HEK293 (cell line): ENCODE data around the gene C16orf74.

Source experiments
- CTCF ChIA-PET: fragments of 350-600 bp; formaldehyde crosslinking; extraction: SDS; loops from one replicate; lab custom pipeline; 2021; ENCODE audit warnings: antibody characterized with exemption; lab: Yijun Ruan, JAX
- POLR2A ChIA-PET: fragments of 300-600 bp; formaldehyde crosslinking; extraction: SDS; loops from one replicate; lab custom pipeline; 2020; ENCODE audit warnings: antibody characterized with exemption, inconsistent platforms; lab: Yijun Ruan, JAX
- H3K27ac ChIP-seq: fragments of 200-500 bp; sonication (Bioruptor generic); 2 replicates; pipeline ENCODE4 v1.5.1; 2014; ENCODE audit warnings: low read depth, low read length, control low read depth, inconsistent platforms; ENCODE audit errors: extremely low read depth
- H3K36me3 ChIP-seq, 2 experiments: fragments of 200-500 bp in 1 of 2; sonication (Bioruptor generic) in 1 of 2; 1 replicate in 1 of 2; 2 replicates in 1 of 2; pipeline ENCODE4 v1.5.1; 2014 to 2017; ENCODE audit warnings: inconsistent platforms in 2 of 2, low read length in 2 of 2; ENCODE audit not compliant: control insufficient read depth in 2 of 2, insufficient read depth in 1 of 2
- H3K4me1 ChIP-seq: fragments of 200-500 bp; sonication (Bioruptor generic); 2 replicates; pipeline ENCODE4 v1.5.1; 2014; ENCODE audit warnings: mild to moderate bottlenecking, low read length, inconsistent platforms; ENCODE audit not compliant: control insufficient read depth, insufficient read depth
- H3K4me3 ChIP-seq: 2 replicates; pipeline ENCODE4 v1.5.1; 2011; ENCODE audit warnings: low read depth, mild to moderate bottlenecking, control low read depth, low read length, moderate library complexity
- H3K9me3 ChIP-seq: fragments of 200-500 bp; sonication (Bioruptor generic); 2 replicates; pipeline ENCODE4 v1.5.1; 2014; ENCODE audit warnings: low read depth, low read length, inconsistent platforms; ENCODE audit not compliant: control insufficient read depth, insufficient read depth
- EGR2 ChIP-seq: fragments of 450-650 bp; formaldehyde crosslinking; IDR thresholded peaks from 2 replicates; pipeline ENCODE4 v1.5.1; 2016; ENCODE audit warnings: low read depth, missing biosample characterization, missing genetic modification characterization
- KLF8 ChIP-seq: fragments of 450-650 bp; formaldehyde crosslinking; IDR thresholded peaks from 2 replicates; pipeline ENCODE4 v1.5.1; 2016; ENCODE audit warnings: missing biosample characterization, missing genetic modification characterization
- OSR2 ChIP-seq: fragments of 450-650 bp; formaldehyde crosslinking; IDR thresholded peaks from 2 replicates; pipeline ENCODE4 v1.5.1; 2016; ENCODE audit warnings: missing biosample characterization, missing genetic modification characterization
- PRDM1 ChIP-seq: fragments of 450-650 bp; formaldehyde crosslinking; IDR thresholded peaks from 2 replicates; pipeline ENCODE4; 2016; ENCODE audit warnings: missing biosample characterization, missing genetic modification characterization
- SP2 ChIP-seq: fragments of 450-650 bp; formaldehyde crosslinking; IDR thresholded peaks from 2 replicates; pipeline ENCODE4 v1.5.1; 2016; ENCODE audit warnings: missing biosample characterization, missing genetic modification characterization
- SP3 ChIP-seq: fragments of 450-650 bp; formaldehyde crosslinking; IDR thresholded peaks from 2 replicates; pipeline ENCODE4 v1.5.1; 2016; ENCODE audit warnings: missing biosample characterization, missing genetic modification characterization
- SP7 ChIP-seq: fragments of 450-650 bp; formaldehyde crosslinking; IDR thresholded peaks from 2 replicates; pipeline ENCODE4 v1.5.1; 2016; ENCODE audit warnings: missing biosample characterization, missing genetic modification characterization
- WT1 ChIP-seq: fragments of 450-650 bp; formaldehyde crosslinking; IDR thresholded peaks from 2 replicates; pipeline ENCODE4 v1.5.1; 2016; ENCODE audit warnings: missing biosample characterization, missing genetic modification characterization
- ZBTB17 ChIP-seq: fragments of 450-650 bp; formaldehyde crosslinking; IDR thresholded peaks from 2 replicates; pipeline ENCODE4 v1.5.1; 2016; ENCODE audit warnings: missing biosample characterization, missing genetic modification characterization
- ZFHX2 ChIP-seq: fragments of 450-650 bp; formaldehyde crosslinking; conservative IDR thresholded peaks from 2 replicates; pipeline ENCODE4 v1.5.1; 2016; ENCODE audit warnings: missing biosample characterization, missing genetic modification characterization
- ZNF132 ChIP-seq: fragments of 450-650 bp; formaldehyde crosslinking; IDR thresholded peaks from 2 replicates; pipeline ENCODE4 v1.5.1; 2017; ENCODE audit warnings: missing biosample characterization, missing genetic modification characterization, borderline replicate concordance
- ZNF248 ChIP-seq: fragments of 450-650 bp; formaldehyde crosslinking; IDR thresholded peaks from 2 replicates; pipeline ENCODE4 v1.5.1; 2017; ENCODE audit warnings: missing biosample characterization, missing genetic modification characterization
- ZNF266 ChIP-seq: fragments of 450-650 bp; formaldehyde crosslinking; IDR thresholded peaks from 2 replicates; pipeline ENCODE4 v1.5.1; 2016; ENCODE audit warnings: missing biosample characterization, missing genetic modification characterization, low read depth
- ZNF366 ChIP-seq: fragments of 450-650 bp; formaldehyde crosslinking; conservative IDR thresholded peaks from 2 replicates; pipeline ENCODE4 v1.5.1; 2016; ENCODE audit warnings: missing biosample characterization, missing genetic modification characterization
- ZNF398 ChIP-seq: fragments of 450-650 bp; formaldehyde crosslinking; IDR thresholded peaks from 2 replicates; pipeline ENCODE4 v1.5.1; 2017; ENCODE audit warnings: missing biosample characterization, missing genetic modification characterization
- ZNF521 ChIP-seq: fragments of 450-650 bp; formaldehyde crosslinking; IDR thresholded peaks from 2 replicates; pipeline ENCODE4 v1.5.1; 2017; ENCODE audit warnings: missing biosample characterization, mild to moderate bottlenecking, missing genetic modification characterization
- ZNF530 ChIP-seq: fragments of 450-650 bp; formaldehyde crosslinking; IDR thresholded peaks from 2 replicates; pipeline ENCODE4 v1.5.1; 2016; ENCODE audit warnings: low read depth, missing biosample characterization, missing genetic modification characterization
- ZNF585B ChIP-seq: fragments of 450-650 bp; formaldehyde crosslinking; IDR thresholded peaks from 2 replicates; pipeline ENCODE4 v1.5.1; 2016; ENCODE audit warnings: missing biosample characterization, missing genetic modification characterization
- ZNF623 ChIP-seq: fragments of 450-650 bp; formaldehyde crosslinking; IDR thresholded peaks from 2 replicates; pipeline ENCODE4 v1.5.1; 2016; ENCODE audit warnings: missing biosample characterization, missing genetic modification characterization
- ZNF791 ChIP-seq: fragments of 450-650 bp; formaldehyde crosslinking; IDR thresholded peaks from 2 replicates; pipeline ENCODE4 v1.5.1; 2016; ENCODE audit warnings: missing biosample characterization, missing genetic modification characterization
- ZNF843 ChIP-seq: fragments of 450-650 bp; formaldehyde crosslinking; IDR thresholded peaks from 2 replicates; pipeline ENCODE4 v1.5.1; 2016; ENCODE audit warnings: missing biosample characterization, missing genetic modification characterization
- TF ChIP-seq, protein P1 (sequence below): fragments of 450-650 bp; formaldehyde crosslinking; IDR thresholded peaks from 2 replicates; pipeline ENCODE4 v1.5.1; 2016; ENCODE audit warnings: missing biosample characterization, missing genetic modification characterization
- TF ChIP-seq, protein P2 (sequence below): fragments of 450-650 bp; formaldehyde crosslinking; IDR thresholded peaks from 2 replicates; pipeline ENCODE4 v1.5.1; 2016; ENCODE audit warnings: missing biosample characterization, missing genetic modification characterization
- TF ChIP-seq, protein P3 (sequence below): fragments of 450-650 bp; IDR thresholded peaks from 2 replicates; pipeline ENCODE4 v1.5.1; 2018; ENCODE audit warnings: missing biosample characterization, missing genetic modification characterization

Gene C16orf74

GRCh38 chr16:85716680-85717038, 34.2 kb downstream of the C16orf74 start:
- ChIA-PET CTCF (interaction anchor here (0.6 to 5.5 kb wide), 15 partner anchors 8 to 537 kb away, joined by 3 to 87 read pairs (median 4); no protein-coding TSS in a partner anchor), POLR2A (no interaction called here)
- TF ChIP-seq ZNF398 (tag by site-specific recombination) = peak; percentile 39
- no peak for TF ChIP-seq ZBTB17
- H3K27ac ChIP-seq = no peak overlapping the region
- no peak overlapping the region for H3K4me3 ChIP-seq
- H3K9me3 ChIP-seq = no peaks in the 10 kb centered on the region
- no peaks in the 10 kb centered on the region for H3K36me3 ChIP-seq
- no peaks in the 10 kb centered on the region for H3K4me1 ChIP-seq

DNA sequence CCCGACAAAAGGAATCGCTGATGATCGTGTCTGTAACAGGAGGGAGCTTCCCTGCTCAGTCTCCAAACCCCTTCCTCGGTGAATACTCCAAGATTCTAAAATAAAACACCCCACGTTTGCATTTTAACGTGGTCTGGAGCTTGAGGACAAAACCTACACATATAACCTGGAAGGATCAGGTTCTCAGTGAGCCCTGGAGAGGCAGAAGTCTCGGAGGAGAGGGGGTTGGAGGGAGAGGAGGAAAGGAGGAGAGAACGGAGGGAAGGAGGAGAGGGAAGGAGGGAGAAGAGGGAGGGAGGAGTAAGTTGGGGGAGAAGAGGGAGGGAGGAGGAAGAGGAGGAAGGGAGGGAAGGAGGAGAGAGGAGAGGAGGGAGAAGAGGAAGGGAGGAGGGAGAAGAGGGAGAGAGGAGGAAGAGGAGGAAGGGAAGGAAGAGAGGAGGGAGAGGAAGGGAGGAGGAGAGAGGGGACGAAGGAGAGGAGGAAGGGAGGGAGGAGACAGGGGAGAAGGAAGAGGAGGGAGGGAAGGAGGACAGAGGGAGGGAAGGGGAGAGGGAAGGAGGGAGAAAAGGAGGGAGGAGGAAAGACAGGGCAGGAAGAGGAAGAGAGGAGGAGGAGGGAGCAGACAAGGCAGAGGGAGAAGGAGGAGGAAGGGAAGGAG, 34.7 kb downstream of the C16orf74 start:
- TF ChIP-seq ZNF366 (tag by site-specific recombination) = peak; percentile 92
- TF ChIP-seq ZNF132 (tag by site-specific recombination) = no peak
- no peak for TF ChIP-seq KLF8 (tag by site-specific recombination)
- no peak for TF ChIP-seq SP7 (tag by site-specific recombination)
- 0 out of 2 replicates have a peak, but pooled peaks have one; percentile 52 for TF ChIP-seq ZNF791
- peak; percentile 26; the same call in 1 of the 2 replicates for TF ChIP-seq ZFHX2 (tag by site-specific recombination)
- peak; percentile 91 for TF ChIP-seq ZNF398 (tag by site-specific recombination)
- TF ChIP-seq, protein P1, sequence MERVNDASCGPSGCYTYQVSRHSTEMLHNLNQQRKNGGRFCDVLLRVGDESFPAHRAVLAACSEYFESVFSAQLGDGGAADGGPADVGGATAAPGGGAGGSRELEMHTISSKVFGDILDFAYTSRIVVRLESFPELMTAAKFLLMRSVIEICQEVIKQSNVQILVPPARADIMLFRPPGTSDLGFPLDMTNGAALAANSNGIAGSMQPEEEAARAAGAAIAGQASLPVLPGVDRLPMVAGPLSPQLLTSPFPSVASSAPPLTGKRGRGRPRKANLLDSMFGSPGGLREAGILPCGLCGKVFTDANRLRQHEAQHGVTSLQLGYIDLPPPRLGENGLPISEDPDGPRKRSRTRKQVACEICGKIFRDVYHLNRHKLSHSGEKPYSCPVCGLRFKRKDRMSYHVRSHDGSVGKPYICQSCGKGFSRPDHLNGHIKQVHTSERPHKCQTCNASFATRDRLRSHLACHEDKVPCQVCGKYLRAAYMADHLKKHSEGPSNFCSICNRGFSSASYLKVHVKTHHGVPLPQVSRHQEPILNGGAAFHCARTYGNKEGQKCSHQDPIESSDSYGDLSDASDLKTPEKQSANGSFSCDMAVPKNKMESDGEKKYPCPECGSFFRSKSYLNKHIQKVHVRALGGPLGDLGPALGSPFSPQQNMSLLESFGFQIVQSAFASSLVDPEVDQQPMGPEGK = 0 out of 2 replicates have a peak, but pooled peaks have one; percentile 40
- peak; percentile 64; the same call in 1 of the 2 replicates for TF ChIP-seq ZNF248 (tag by site-specific recombination)
- no peak for TF ChIP-seq ZNF585B
- peak; percentile 87 for TF ChIP-seq WT1 (tag by site-specific recombination)
- TF ChIP-seq SP3 (tag by site-specific recombination) = peak; percentile 56
- TF ChIP-seq, protein P2, sequence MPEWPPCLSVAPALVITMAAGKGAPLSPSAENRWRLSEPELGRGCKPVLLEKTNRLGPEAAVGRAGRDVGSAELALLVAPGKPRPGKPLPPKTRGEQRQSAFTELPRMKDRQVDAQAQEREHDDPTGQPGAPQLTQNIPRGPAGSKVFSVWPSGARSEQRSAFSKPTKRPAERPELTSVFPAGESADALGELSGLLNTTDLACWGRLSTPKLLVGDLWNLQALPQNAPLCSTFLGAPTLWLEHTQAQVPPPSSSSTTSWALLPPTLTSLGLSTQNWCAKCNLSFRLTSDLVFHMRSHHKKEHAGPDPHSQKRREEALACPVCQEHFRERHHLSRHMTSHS (tag by site-specific recombination) = 0 out of 2 replicates have a peak, but pooled peaks have one; percentile 28
- 0 out of 2 replicates have a peak, but pooled peaks have one; percentile 4 for TF ChIP-seq ZNF530
- no peak for TF ChIP-seq ZNF623 (tag by site-specific recombination)
- TF ChIP-seq ZNF843 (tag by site-specific recombination) = 0 out of 2 replicates have a peak, but pooled peaks have one; percentile 16
- TF ChIP-seq EGR2 (tag by site-specific recombination) = peak; percentile 84
- TF ChIP-seq OSR2 (tag by site-specific recombination) = no peak
- TF ChIP-seq, protein P3, sequence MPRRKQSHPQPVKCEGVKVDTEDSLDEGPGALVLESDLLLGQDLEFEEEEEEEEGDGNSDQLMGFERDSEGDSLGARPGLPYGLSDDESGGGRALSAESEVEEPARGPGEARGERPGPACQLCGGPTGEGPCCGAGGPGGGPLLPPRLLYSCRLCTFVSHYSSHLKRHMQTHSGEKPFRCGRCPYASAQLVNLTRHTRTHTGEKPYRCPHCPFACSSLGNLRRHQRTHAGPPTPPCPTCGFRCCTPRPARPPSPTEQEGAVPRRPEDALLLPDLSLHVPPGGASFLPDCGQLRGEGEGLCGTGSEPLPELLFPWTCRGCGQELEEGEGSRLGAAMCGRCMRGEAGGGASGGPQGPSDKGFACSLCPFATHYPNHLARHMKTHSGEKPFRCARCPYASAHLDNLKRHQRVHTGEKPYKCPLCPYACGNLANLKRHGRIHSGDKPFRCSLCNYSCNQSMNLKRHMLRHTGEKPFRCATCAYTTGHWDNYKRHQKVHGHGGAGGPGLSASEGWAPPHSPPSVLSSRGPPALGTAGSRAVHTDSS = peak; percentile 75
- TF ChIP-seq ZNF521 (tag by site-specific recombination) = no peak
- TF ChIP-seq SP2 (tag by site-specific recombination) = peak; percentile 57
- TF ChIP-seq PRDM1 (tag by site-specific recombination) = peak; percentile 22; the same call in 1 of the 2 replicates
- TF ChIP-seq ZNF266 = no peak
- Histone ChIP-seq H3K9me3 (no peaks in the 10 kb centered on the region), H3K4me1 (no peaks in the 10 kb centered on the region), H3K27ac (no peak overlapping the region), H3K36me3 (no peaks in the 10 kb centered on the region), H3K4me3 (no peak overlapping the region)
- ChIA-PET CTCF (interaction anchor here (0.6 to 5.5 kb wide), 12 partner anchors 8 to 418 kb away, joined by 3 to 87 read pairs (median 4); no protein-coding TSS in a partner anchor), POLR2A (no interaction called here)
